CD14-positive monocyte (primary cell): Measurements from ENCODE around the gene GNA12. TPM values are rescaled to one million over a fixed set of nuclear protein-coding genes. Genes with fewer than 3 reads are reported as not detected.

ENCODE experiments used
- DNase-seq, 3 donors: peaks; one replicate each; pipeline ENCODE4 v3.0.0-alpha.2; 2011 to 2022
- H2AFZ ChIP-seq: 2 replicates; pipeline ENCODE4 v1.6.0; 2012; ENCODE audit warnings: mild to moderate bottlenecking, low read depth, low read length, inconsistent platforms; ENCODE audit not compliant: insufficient read depth, poor library complexity, severe bottlenecking
- H3K27ac ChIP-seq, 2 donors: 1 replicate in 1 of 2; 2 replicates in 1 of 2; pipeline ENCODE4 v1.5.1; 2012 to 2013; ENCODE audit warnings: low read length in 2 of 2, control low read depth in 1 of 2, inconsistent platforms in 1 of 2, low read depth in 1 of 2, mild to moderate bottlenecking in 1 of 2
- H3K27me3 ChIP-seq, 2 donors: one replicate each; pipeline versions ENCODE4 v1.6.0 to v1.6.1; 2011 to 2013; ENCODE audit warnings: low read length in 2 of 2; ENCODE audit not compliant: control insufficient read depth in 2 of 2, insufficient read depth in 2 of 2
- H3K36me3 ChIP-seq, 2 donors: replicated peaks in 1 of 2; 1 replicate in 1 of 2; 2 replicates in 1 of 2; pipeline versions ENCODE4 v1.5.1 to v1.6.1; 2012 to 2013; ENCODE audit warnings: low read length in 2 of 2, control low read depth in 1 of 2, inconsistent platforms in 1 of 2, mild to moderate bottlenecking in 1 of 2; ENCODE audit not compliant: insufficient read depth in 2 of 2, control insufficient read depth in 1 of 2
- H3K4me1 ChIP-seq, 2 donors: 1 replicate in 1 of 2; 2 replicates in 1 of 2; pipeline versions ENCODE4 v1.5.1 to v1.6.1; 2012 to 2013; ENCODE audit warnings: low read length in 2 of 2, control low read depth in 1 of 2, inconsistent platforms in 1 of 2, mild to moderate bottlenecking in 1 of 2, moderate library complexity in 1 of 2; ENCODE audit not compliant: insufficient read depth in 2 of 2, control insufficient read depth in 1 of 2
- H3K4me2 ChIP-seq: replicated peaks from 2 replicates; pipeline ENCODE3; 2012; ENCODE audit warnings: low read length, moderate library complexity, mild to moderate bottlenecking; ENCODE audit not compliant: poor library complexity, severe bottlenecking; ENCODE audit errors: extremely low read depth
- H3K4me3 ChIP-seq, 3 experiments: fragments of 200-600 bp in 1 of 3; sonication (generic) in 1 of 3; replicated peaks in 1 of 3; 1 replicate in 2 of 3; 2 replicates in 1 of 3; pipeline ENCODE4 v1.5.1; 2011 to 2013; ENCODE audit warnings: low read length in 3 of 3, mild to moderate bottlenecking in 3 of 3, control low read depth in 2 of 3, low read depth in 2 of 3, inconsistent platforms in 1 of 3, moderate library complexity in 1 of 3
- H3K79me2 ChIP-seq: 2 replicates; pipeline ENCODE4 v1.6.0; 2012; ENCODE audit warnings: mild to moderate bottlenecking, control low read depth, inconsistent platforms, low read length, moderate library complexity; ENCODE audit not compliant: insufficient read depth
- H3K9ac ChIP-seq: 2 replicates; pipeline ENCODE4 v1.6.0; 2017; ENCODE audit warnings: low read length, mild to moderate bottlenecking; ENCODE audit not compliant: insufficient read depth, poor library complexity, severe bottlenecking
- H3K9me3 ChIP-seq, 2 donors: replicated peaks in 1 of 2; 1 replicate in 1 of 2; 2 replicates in 1 of 2; pipeline versions ENCODE4 v1.5.1 to v1.6.1; 2012 to 2013; ENCODE audit warnings: low read length in 2 of 2, control low read depth in 1 of 2; ENCODE audit not compliant: control insufficient read depth in 1 of 2, insufficient read depth in 1 of 2
- H4K20me1 ChIP-seq: 2 replicates; pipeline ENCODE4 v1.6.0; 2012; ENCODE audit warnings: mild to moderate bottlenecking, low read length, control low read depth, moderate library complexity; ENCODE audit not compliant: insufficient read depth
- H3K27ac Mint-ChIP-seq, 7 donors: one replicate each; pipeline ENCODE4 v1.8.0; 2020; ENCODE audit warnings: mild to moderate bottlenecking in 7 of 7, mixed read lengths in 7 of 7, moderate library complexity in 6 of 7, inconsistent platforms in 2 of 7
- H3K27me3 Mint-ChIP-seq, 3 donors: one replicate each; pipeline ENCODE4 v1.8.0; 2021 to 2022; ENCODE audit warnings: low read depth in 3 of 3, mild to moderate bottlenecking in 3 of 3, mixed read lengths in 3 of 3, moderate library complexity in 3 of 3, inconsistent platforms in 1 of 3
- H3K36me3 Mint-ChIP-seq, 2 donors: one replicate each; pipeline ENCODE4 v1.8.0; 2020; ENCODE audit warnings: mixed read lengths in 2 of 2, inconsistent platforms in 1 of 2, mild to moderate bottlenecking in 1 of 2
- H3K4me1 Mint-ChIP-seq: one replicate; pipeline ENCODE4 v1.8.0; 2020; ENCODE audit warnings: mild to moderate bottlenecking, mixed read lengths
- H3K4me3 Mint-ChIP-seq, 2 donors: one replicate each; pipeline ENCODE4 v1.8.0; 2020; ENCODE audit warnings: mild to moderate bottlenecking in 2 of 2, mixed read lengths in 2 of 2, moderate library complexity in 1 of 2
- H3K9me3 Mint-ChIP-seq, 7 donors: one replicate each; pipeline ENCODE4 v1.8.0; 2020 to 2022; ENCODE audit warnings: mixed read lengths in 7 of 7, mild to moderate bottlenecking in 6 of 7, moderate library complexity in 6 of 7, inconsistent platforms in 2 of 7
- WGBS: methylation state at CpG from one replicate; pipeline ENCODE4 v1.1.5; 2013; ENCODE audit warnings: missing lambda C conversion rate; ENCODE audit not compliant: insufficient coverage; 5-methylcytosine and 5-hydroxymethylcytosine counted together
- intact Hi-C, 2 donors: fragments of 100-400 bp; cut with micrococcal nuclease; formaldehyde crosslinking; loops; one replicate each; pipeline versions ENCODE4 v1.15.0 to v1.15.1; 2023
- polyA plus RNA-seq, 3 donors: library from polyadenylated mRNA; depleted of rRNA in 1 of 3; unstranded in 2 of 3; stranded (reverse) in 1 of 3; fragments of 300-500 nt in 2 of 3; fragments of >200 nt in 1 of 3; fragmentation: Illumina TruSeq in 2 of 3; gene quantifications; 1 replicate in 2 of 3; 2 replicates in 1 of 3; pipeline ENCODE4 v1.2.3, GENCODE V29; 2012 to 2021
- TF ChIP-seq, protein P1 (sequence below): fragments of 200-600 bp; IDR thresholded peaks from one replicate; pipeline ENCODE4 v1.8.0; 2022; ENCODE audit warnings: antibody characterized with exemption, mild to moderate bottlenecking

The GNA12 gene
- polyA plus RNA-seq, 3 donors = 3.4 to 25.9 (median 10.6) TPM

GRCh38 chr7:2824678-2825461 is 19.2 kb downstream of the GNA12 start:
- Histone ChIP-seq H3K4me3 (no peak overlapping the region), H3K4me1 (peaks cover 7% of the 10 kb centered on the region in 2 donors), H4K20me1 (peaks cover 70% of the 10 kb centered on the region), H2AFZ (no peak overlapping the region), H3K4me2 (no peak overlapping the region), H3K36me3 (peaks cover 0 to 6% of the 10 kb centered on the region in 2 donors), H3K27me3 (no peaks in the 10 kb centered on the region), H3K79me2 (peaks cover 24% of the 10 kb centered on the region), H3K27ac (no peak overlapping the region), H3K9me3 (no peaks in the 10 kb centered on the region), H3K9ac (no peak overlapping the region)
- Mint-ChIP-seq H3K4me1 (peaks cover 35% of the 10 kb centered on the region), H3K36me3 (peaks cover 33 to 45% of the 10 kb centered on the region in 2 donors), H3K27me3 (peaks cover 0 to 3% (median 0%) of the 10 kb centered on the region in 3 donors), H3K4me3 (no peak overlapping the region), H3K27ac (peak overlapping the region in 2 of 7 donors; percentile 22 to 48), H3K9me3 (no peaks in the 10 kb centered on the region)
- TF ChIP-seq, protein P1, sequence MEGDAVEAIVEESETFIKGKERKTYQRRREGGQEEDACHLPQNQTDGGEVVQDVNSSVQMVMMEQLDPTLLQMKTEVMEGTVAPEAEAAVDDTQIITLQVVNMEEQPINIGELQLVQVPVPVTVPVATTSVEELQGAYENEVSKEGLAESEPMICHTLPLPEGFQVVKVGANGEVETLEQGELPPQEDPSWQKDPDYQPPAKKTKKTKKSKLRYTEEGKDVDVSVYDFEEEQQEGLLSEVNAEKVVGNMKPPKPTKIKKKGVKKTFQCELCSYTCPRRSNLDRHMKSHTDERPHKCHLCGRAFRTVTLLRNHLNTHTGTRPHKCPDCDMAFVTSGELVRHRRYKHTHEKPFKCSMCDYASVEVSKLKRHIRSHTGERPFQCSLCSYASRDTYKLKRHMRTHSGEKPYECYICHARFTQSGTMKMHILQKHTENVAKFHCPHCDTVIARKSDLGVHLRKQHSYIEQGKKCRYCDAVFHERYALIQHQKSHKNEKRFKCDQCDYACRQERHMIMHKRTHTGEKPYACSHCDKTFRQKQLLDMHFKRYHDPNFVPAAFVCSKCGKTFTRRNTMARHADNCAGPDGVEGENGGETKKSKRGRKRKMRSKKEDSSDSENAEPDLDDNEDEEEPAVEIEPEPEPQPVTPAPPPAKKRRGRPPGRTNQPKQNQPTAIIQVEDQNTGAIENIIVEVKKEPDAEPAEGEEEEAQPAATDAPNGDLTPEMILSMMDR = no peak
- WGBS = 71% methylated on average over 9 of the region's 16 CpGs
- DNase-seq = no peak
- intact Hi-C loops = loop anchor here in 1 of 2 donors (5.0 kb wide), 2 partner anchors 48 to 108 kb away; no protein-coding TSS in a partner anchor

DNA sequence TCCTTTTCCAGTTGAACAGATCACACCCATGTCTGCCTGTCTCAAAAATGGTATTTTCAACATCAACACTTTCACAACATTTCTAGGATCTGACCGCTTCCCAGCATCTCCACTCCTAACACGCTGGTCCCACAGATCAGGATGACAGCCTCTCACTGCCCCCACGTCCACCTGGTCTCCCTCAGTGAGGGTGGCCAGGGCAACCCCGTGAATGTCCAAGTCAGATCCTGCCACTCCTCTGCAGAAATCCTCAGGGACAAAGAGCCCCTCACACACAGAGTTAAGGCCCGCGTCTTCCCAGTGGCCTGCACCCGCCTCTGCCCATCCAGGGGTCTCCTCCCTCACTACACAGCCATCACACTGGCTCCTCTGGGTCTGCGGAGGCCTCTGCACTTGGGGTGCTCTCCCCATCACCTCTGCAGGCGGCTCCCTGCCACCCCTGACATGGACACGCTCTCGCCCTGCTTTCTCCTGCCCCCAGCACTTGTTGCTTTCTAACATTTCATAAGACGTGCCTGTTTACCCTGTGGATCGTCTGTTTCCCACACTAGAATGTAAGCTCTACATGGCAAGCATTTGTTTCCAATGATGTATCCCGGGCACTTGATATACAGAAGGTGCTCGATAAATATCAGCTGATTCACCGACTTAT is 20.0 kb downstream of the GNA12 start:
- peaks cover 7% of the 10 kb centered on the region in 2 donors for H3K4me1 ChIP-seq
- no peak overlapping the region for H3K9ac ChIP-seq
- WGBS = 94% methylated on average over 15 of the region's 16 CpGs
- H3K36me3 ChIP-seq = peaks cover 0 to 6% of the 10 kb centered on the region in 2 donors
- TF ChIP-seq, protein P1 = no peak
- DNase-seq = no peak
- peaks cover 0 to 2% (median 0%) of the 10 kb centered on the region in 3 donors for H3K27me3 Mint-ChIP-seq
- H3K4me1 Mint-ChIP-seq = peaks cover 36% of the 10 kb centered on the region
- H3K4me3 Mint-ChIP-seq = no peak overlapping the region
- no peaks in the 10 kb centered on the region for H3K9me3 Mint-ChIP-seq
- H3K27me3 ChIP-seq = no peaks in the 10 kb centered on the region
- H4K20me1 ChIP-seq = peaks cover 66% of the 10 kb centered on the region
- H3K9me3 ChIP-seq = no peaks in the 10 kb centered on the region
- peaks cover 31% of the 10 kb centered on the region for H3K79me2 ChIP-seq
- H2AFZ ChIP-seq = no peak overlapping the region
- peaks cover 37 to 39% of the 10 kb centered on the region in 2 donors for H3K36me3 Mint-ChIP-seq
- intact Hi-C loops = loop anchor here in 1 of 2 donors (5.0 kb wide), 2 partner anchors 47 to 107 kb away; no protein-coding TSS in a partner anchor
- H3K4me2 ChIP-seq = no peak overlapping the region
- H3K27ac Mint-ChIP-seq = peak overlapping the region in 1 of 7 donors; percentile 6
- no peak overlapping the region for H3K27ac ChIP-seq
- no peak overlapping the region for H3K4me3 ChIP-seq
